Endothelial cell (in vitro differentiated cells): ENCODE data around the gene NAA10. TPM values are rescaled to one million over a fixed set of nuclear protein-coding genes. Genes with fewer than 3 reads are reported as not detected.
A peak's percentile ranks its signal among the peaks of the same experiment; 100 is the strongest.

Experiments used
- DNase-seq: peaks from one replicate; pipeline ENCODE4 v3.0.0; 2021; ENCODE audit warnings: low spot score
- H3K27ac Mint-ChIP-seq: one replicate; pipeline ENCODE4 v1.8.0; 2021; ENCODE audit warnings: mixed read lengths, inconsistent platforms; ENCODE audit not compliant: unreplicated experiment
- H3K27me3 Mint-ChIP-seq: one replicate; pipeline ENCODE4 v1.8.0; 2021; ENCODE audit warnings: mild to moderate bottlenecking, moderate library complexity, mixed read lengths, inconsistent platforms; ENCODE audit not compliant: unreplicated experiment
- H3K36me3 Mint-ChIP-seq: one replicate; pipeline ENCODE4 v1.8.0; 2021; ENCODE audit warnings: mild to moderate bottlenecking, low read depth, mixed read lengths, inconsistent platforms; ENCODE audit not compliant: unreplicated experiment
- H3K4me1 Mint-ChIP-seq: one replicate; pipeline ENCODE4 v1.8.0; 2021; ENCODE audit warnings: mild to moderate bottlenecking, mixed read lengths, inconsistent platforms; ENCODE audit not compliant: unreplicated experiment
- H3K4me3 Mint-ChIP-seq: one replicate; pipeline ENCODE4 v1.8.0; 2021; ENCODE audit warnings: mild to moderate bottlenecking, mixed read lengths, inconsistent platforms; ENCODE audit not compliant: unreplicated experiment
- H3K9me3 Mint-ChIP-seq: one replicate; pipeline ENCODE4 v1.8.0; 2021; ENCODE audit warnings: mixed read lengths, inconsistent platforms; ENCODE audit not compliant: unreplicated experiment
- CTCF ChIP-seq: fragments of 200-600 bp; sonication (generic); IDR thresholded peaks from one replicate; pipeline ENCODE4 v1.5.0; 2021; ENCODE audit warnings: antibody characterized with exemption; ENCODE audit not compliant: unreplicated experiment
- total RNA-seq: library from RNA; stranded (reverse); fragmentation: NEBNext Ultra II Directional; extraction: Animal tissue kit (Norgen Biotek cat#: 25700); gene quantifications from one replicate; pipeline ENCODE4 v1.2.1, GENCODE V29; 2021; ENCODE audit not compliant: unreplicated experiment

Gene NAA10
- total RNA-seq, 1 donor from 2014 or later: 85.5 TPM

GRCh38 chrX:153974726-153975286 lies 40.0 kb upstream of the NAA10 start:
- no peak for DNase-seq
- Mint-ChIP-seq H3K9me3 (no peaks in the 10 kb centered on the region), H3K4me3 (no peak overlapping the region), H3K4me1 (peaks cover 11% of the 10 kb centered on the region), H3K27ac (no peak overlapping the region), H3K36me3 (no peaks in the 10 kb centered on the region), H3K27me3 (peaks cover 3% of the 10 kb centered on the region)
- TF ChIP-seq CTCF: no peak

GRCh38 chrX:153974003-153974725 lies 39.3 kb upstream of the NAA10 start:
- peaks cover 6% of the 10 kb centered on the region for H3K27me3 Mint-ChIP-seq
- no peaks in the 10 kb centered on the region for H3K9me3 Mint-ChIP-seq
- peak overlapping the region; percentile 34 for H3K4me3 Mint-ChIP-seq
- peaks cover 11% of the 10 kb centered on the region for H3K4me1 Mint-ChIP-seq
- no peak for TF ChIP-seq CTCF
- H3K36me3 Mint-ChIP-seq: no peaks in the 10 kb centered on the region
- no peak for DNase-seq
- no peak overlapping the region for H3K27ac Mint-ChIP-seq

- Mint-ChIP-seq H3K36me3 (no peaks in the 10 kb centered on the region), H3K27me3 (peaks cover 6% of the 10 kb centered on the region), H3K4me1 (peaks cover 12% of the 10 kb centered on the region), H3K9me3 (no peaks in the 10 kb centered on the region), H3K4me3 (peak overlapping the region; percentile 92), H3K27ac (peak overlapping the region; percentile 93)
- no peak for DNase-seq
- no peak for TF ChIP-seq CTCF
Observed at GRCh38 chrX:153973127-153974002, 38.5 kb upstream of the NAA10 start.

- Mint-ChIP-seq H3K27ac (peak within 1 kb of the TSS; percentile 100), H3K36me3 (peaks cover 2% of the 10 kb centered on the region), H3K4me1 (peaks cover 20% of the 10 kb centered on the region), H3K4me3 (peak within 1 kb of the TSS; percentile 100), H3K9me3 (no peaks in the 10 kb centered on the region), H3K27me3 (peaks cover 10% of the 10 kb centered on the region)
- TF ChIP-seq CTCF: no peak
- DNase-seq: peak; percentile 74
Observed at GRCh38 chrX:153972368-153973126, 37.7 kb upstream of the NAA10 start, which contains the start of gene TMEM187. Gene TMEM187 (plus strand): TSS chrX:153972754. CDS start chrX:153982063, 9,309 bp downstream.
